Ishikawa (cell line): ENCODE data around the gene ZFP3.

Experiments used
- CREB1 ChIP-seq: IDR thresholded peaks from 2 replicates; pipeline ENCODE4 v1.6.1; 2012; ENCODE audit warnings: low read depth
- EGR1 ChIP-seq: IDR thresholded peaks from 2 replicates; pipeline ENCODE4 v1.6.1; 2012
- EP300 ChIP-seq: IDR thresholded peaks from 2 replicates; pipeline ENCODE4 v1.6.1; 2012; ENCODE audit warnings: borderline replicate concordance
- FOXM1 ChIP-seq: IDR thresholded peaks from 2 replicates; pipeline ENCODE4 v1.6.1; 2012; ENCODE audit warnings: low read depth, borderline replicate concordance
- MAX ChIP-seq: IDR thresholded peaks from 2 replicates; pipeline ENCODE4 v1.6.1; 2012
- NFIC ChIP-seq: IDR thresholded peaks from 2 replicates; pipeline ENCODE4 v1.6.1; 2012
- RAD21 ChIP-seq: IDR thresholded peaks from 2 replicates; pipeline ENCODE4 v1.6.1; 2012; ENCODE audit warnings: low read depth
- REST ChIP-seq: IDR thresholded peaks from 2 replicates; pipeline ENCODE4 v1.6.1; 2012; ENCODE audit warnings: low read depth, mild to moderate bottlenecking
- TAF1 ChIP-seq: IDR thresholded peaks from 2 replicates; pipeline ENCODE4 v1.6.1; 2012; ENCODE audit warnings: low read depth, mild to moderate bottlenecking
- TCF12 ChIP-seq: IDR thresholded peaks from 2 replicates; pipeline ENCODE4 v1.6.1; 2012; ENCODE audit warnings: low read depth
- TEAD4 ChIP-seq: IDR thresholded peaks from 2 replicates; pipeline ENCODE4 v1.6.1; 2012
- YY1 ChIP-seq: IDR thresholded peaks from 2 replicates; pipeline ENCODE4 v1.6.1; 2012; ENCODE audit warnings: low read depth
- ZBTB7A ChIP-seq: IDR thresholded peaks from 2 replicates; pipeline ENCODE4 v1.6.1; 2012; ENCODE audit warnings: low read depth

- TF ChIP-seq MAX (no peak), CREB1 (no peak), ZBTB7A (no peak), RAD21 (no peak), YY1 (no peak), EP300 (no peak), REST (no peak), TAF1 (no peak), NFIC (no peak), EGR1 (no peak), TEAD4 (no peak), FOXM1 (no peak), TCF12 (no peak)
Observed at GRCh38 chr17:5043524-5043923, 34.7 kb upstream of the ZFP3 start.
